Measurements from ENCODE around the gene ZNF263. TPM values are rescaled to one million over a fixed set of nuclear protein-coding genes. Genes with fewer than 3 reads are reported as not detected.

ZNF263 gene
- total RNA-seq = 23.6 and 27.9 TPM in 2 replicates

GRCh38 chr16:3282730-3283542 is at the start of gene ZNF263:
Gene ZNF263 (plus strand): TSS chr16:3283491. CDS start chr16:3283819, 328 bp downstream.

DNA sequence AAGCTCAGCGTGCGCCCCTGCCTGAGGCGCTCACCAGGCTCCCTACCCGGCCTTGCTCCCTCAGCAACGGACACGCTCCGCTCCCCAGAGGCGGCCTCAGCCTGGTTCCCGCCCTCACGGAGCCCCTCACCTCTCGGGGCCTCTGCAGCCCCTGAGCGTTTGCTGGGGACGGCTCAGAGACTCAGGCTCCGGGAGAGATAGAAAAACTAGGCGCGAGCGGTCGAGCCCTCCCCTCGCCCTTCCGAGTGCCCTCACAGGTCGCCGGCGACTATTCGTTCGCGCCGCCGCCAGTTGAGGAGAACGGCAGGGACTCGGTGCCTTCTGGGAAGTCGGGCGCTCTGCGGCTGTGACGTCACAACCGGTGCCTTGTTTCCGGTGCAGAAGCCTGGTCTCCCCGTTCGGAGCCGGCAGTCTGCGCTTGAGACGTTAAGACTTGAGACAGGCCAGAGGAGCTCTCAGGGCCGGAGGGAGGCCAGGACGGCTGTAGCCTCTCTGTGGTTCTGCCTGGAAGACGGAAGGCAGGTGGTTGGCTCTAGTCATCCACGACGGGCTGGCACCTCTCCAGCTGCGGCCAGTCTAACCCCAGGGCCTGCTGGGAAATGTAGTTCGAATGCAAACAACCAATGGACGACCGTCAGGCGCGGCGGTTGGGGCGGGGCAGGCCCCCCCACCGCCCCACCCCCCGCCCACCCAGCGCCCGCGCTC is 48.3 kb upstream of the ZNF263 start, which contains the start of gene ZNF200:
TSS of gene ZNF200 (minus strand) at position 302 of the 705 bp plus-strand sequence. CDS start 1,403 bp downstream, outside the sequence.

DNA sequence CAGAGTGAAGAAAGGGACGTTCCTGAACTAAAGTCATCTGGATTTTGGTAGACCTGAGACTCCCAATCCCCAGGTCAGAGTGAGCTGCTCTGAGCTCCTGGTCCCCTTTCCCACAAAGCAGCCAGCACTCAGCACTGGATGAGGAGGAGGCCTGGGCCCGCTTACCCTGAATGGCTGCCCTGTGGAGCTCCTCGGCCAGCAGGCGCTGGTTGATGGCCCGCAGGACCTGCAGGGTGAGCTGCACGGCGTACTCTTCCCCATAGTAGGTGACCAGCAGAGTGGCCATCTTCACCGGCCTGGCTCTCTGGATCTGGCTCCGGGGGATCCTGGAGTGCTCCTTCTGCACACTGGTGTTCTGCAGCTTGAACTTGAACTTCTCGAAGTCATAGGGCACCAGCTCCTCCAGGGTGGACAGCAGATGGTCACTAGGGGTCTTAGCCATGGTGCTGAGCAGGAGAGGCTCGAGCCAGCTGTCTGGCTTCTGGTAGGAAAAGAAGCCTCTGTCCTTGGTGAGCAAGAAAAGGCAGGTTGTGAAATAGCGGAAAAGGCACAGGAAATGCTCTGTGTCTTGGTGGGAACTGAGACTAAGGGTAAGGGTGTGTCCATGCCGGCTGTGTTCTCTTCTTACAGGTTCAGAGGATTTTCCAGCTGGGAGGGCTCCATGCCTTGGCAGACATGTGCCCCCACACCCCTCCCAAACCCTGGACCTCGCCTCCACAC is 27.0 kb upstream of the ZNF263 start, which contains the start of gene MEFV:
TSS of gene MEFV (minus strand) at position 488 of the 720 bp plus-strand sequence. CDS start at position 442, 46 bp downstream.

GRCh38 chr16:3305109-3306068 is 22.1 kb downstream of the ZNF263 start, which contains the start of the genes TIGD7 and ZNF75A:
Gene TIGD7 (minus strand): TSS chr16:3305430. CDS start chr16:3300614, 4,816 bp downstream.
Gene ZNF75A (plus strand): TSS chr16:3305497. CDS start chr16:3308429, 2,932 bp downstream.

Other genes starting within 250 kb of the ZNF263 start
- not detected in 2 replicates for gene BICDL2, start 246.5 kb upstream of the ZNF263 start, total RNA-seq
- under 0.01 and 0.15 TPM in 2 replicates for gene MMP25, start 236.9 kb upstream of the ZNF263 start, total RNA-seq
- gene IL32, start 217.9 kb upstream of the ZNF263 start, total RNA-seq = 824 and 885 TPM in 2 replicates
- gene ZSCAN10, start 184.2 kb upstream of the ZNF263 start, total RNA-seq = not detected in 2 replicates
- gene ZNF205, start 170.9 kb upstream of the ZNF263 start, total RNA-seq = 14.7 and 16.0 TPM in 2 replicates
- 4.8 and 4.9 TPM in 2 replicates for gene ZNF213, start 148.5 kb upstream of the ZNF263 start, total RNA-seq
- gene OR1F1, start 95.3 kb upstream of the ZNF263 start, total RNA-seq = 0.13 and 1.9 TPM in 2 replicates
- 5.8 and 6.4 TPM in 2 replicates for gene ZNF200, start 48.3 kb upstream of the ZNF263 start, total RNA-seq
- gene MEFV, start 26.9 kb upstream of the ZNF263 start, total RNA-seq = not detected in 2 replicates
- 0.73 and 1.5 TPM in 2 replicates for gene TIGD7, start 21.9 kb downstream of the ZNF263 start, total RNA-seq
- 9.8 and 10.7 TPM in 2 replicates for gene ZNF75A, start 22.0 kb downstream of the ZNF263 start, total RNA-seq
- not detected in 2 replicates for gene OR2C1, start 72.4 kb downstream of the ZNF263 start, total RNA-seq
- 6.1 and 6.9 TPM in 2 replicates for gene ZSCAN32, start 117.5 kb downstream of the ZNF263 start, total RNA-seq
- gene ZNF174, start 117.7 kb downstream of the ZNF263 start, total RNA-seq = 6.2 and 9.5 TPM in 2 replicates
- 1.3 and 1.5 TPM in 2 replicates for gene ZNF597, start 160.0 kb downstream of the ZNF263 start, total RNA-seq
- gene NAA60, start 160.2 kb downstream of the ZNF263 start, total RNA-seq = 19.7 and 55.0 TPM in 2 replicates
- gene C16orf90, start 212.0 kb downstream of the ZNF263 start, total RNA-seq = not detected in 2 replicates
- gene CLUAP1, start 217.5 kb downstream of the ZNF263 start, total RNA-seq = 7.6 and 8.7 TPM in 2 replicates

Data from mammary microvascular endothelial cell (primary cell).